Cardiac septum (tissue), 1 donor: ENCODE data around the gene TMEM143. TPM values are rescaled to one million over a fixed set of nuclear protein-coding genes. Genes with fewer than 3 reads are reported as not detected.

Source experiments
- DNase-seq: peaks from one replicate; pipeline ENCODE4 v3.0.0-alpha.2; 2020; ENCODE audit warnings: low spot score
- intact Hi-C: fragments of 100-400 bp; cut with DNase I; formaldehyde crosslinking; loops from one replicate; pipeline ENCODE4 v1.14.0; 2022
- total RNA-seq: library from RNA; stranded (reverse); fragmentation: NEBNext Ultra II Directional; extraction: Animal tissue kit (Norgen Biotek cat#: 25700); gene quantifications from one replicate; pipeline ENCODE4 v1.2.1, GENCODE V29; 2021
- donor health status: DM: no; HTN: no; CAD: no.

Gene TMEM143
- total RNA-seq, 1 donor from 2014 or later, result 50.2 TPM

DNA sequence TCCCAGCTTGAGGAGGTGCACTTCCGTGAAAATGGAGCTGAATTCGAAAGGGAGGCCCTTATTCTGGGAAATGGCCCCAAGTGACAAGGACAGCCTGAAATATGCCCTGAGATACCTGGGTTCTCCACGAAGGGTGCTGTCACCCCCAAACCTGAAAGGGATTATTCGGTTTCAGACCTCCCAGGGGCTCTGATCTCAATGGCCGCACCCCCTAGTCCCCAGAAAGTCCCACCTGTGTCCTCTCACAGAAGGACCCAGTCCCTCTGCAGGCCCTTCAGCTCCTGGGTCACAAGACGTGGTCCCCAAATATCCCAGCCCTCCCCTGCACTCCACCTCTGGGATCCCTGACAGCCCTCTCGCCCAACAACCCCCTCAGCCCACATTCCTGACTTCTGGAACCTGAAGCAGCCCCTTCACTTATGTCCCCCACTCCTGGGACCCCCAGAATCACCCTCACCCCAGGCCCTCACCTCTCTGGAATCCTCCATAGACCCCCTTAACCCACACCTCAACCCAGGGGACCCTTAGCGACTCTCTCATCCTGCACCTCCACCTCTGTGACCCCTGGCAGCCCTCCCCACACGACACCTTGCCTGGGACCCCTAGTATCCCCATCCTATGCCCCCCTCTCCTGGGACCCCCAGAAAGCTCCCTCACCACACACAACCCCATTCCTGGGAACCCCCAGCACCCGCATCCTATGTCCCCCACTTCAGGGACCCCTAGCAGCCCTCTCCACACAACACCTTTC lies 1.0 kb upstream of the TMEM143 start:
- no peak for DNase-seq
- intact Hi-C loops, result loop anchor here (2.0 to 10.0 kb wide), 2 partner anchors 26 to 80 kb away; partner anchors contain the start of genes GRWD1 and KDELR1

DNA sequence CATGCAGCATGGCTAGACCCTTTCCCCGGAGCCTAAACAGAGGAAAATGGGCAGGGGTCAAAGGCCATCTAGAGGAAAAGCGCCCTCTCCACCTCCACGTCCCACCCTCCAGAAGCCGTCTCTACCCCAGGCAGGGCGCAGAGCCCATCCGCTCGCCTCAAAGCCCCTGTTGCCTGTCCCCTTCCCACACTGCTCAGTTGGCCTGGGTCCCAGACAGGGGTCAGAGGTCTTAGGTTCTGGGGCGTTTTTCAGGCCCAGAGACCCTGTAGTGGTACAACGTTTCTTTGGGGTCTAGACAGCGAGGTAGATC lies 285 bp downstream of the TMEM143 start:
- no peak for DNase-seq
- intact Hi-C loops, result loop anchor here (2.0 to 10.0 kb wide), 2 partner anchors 31 to 81 kb away; partner anchors contain the start of gene GRWD1

DNA sequence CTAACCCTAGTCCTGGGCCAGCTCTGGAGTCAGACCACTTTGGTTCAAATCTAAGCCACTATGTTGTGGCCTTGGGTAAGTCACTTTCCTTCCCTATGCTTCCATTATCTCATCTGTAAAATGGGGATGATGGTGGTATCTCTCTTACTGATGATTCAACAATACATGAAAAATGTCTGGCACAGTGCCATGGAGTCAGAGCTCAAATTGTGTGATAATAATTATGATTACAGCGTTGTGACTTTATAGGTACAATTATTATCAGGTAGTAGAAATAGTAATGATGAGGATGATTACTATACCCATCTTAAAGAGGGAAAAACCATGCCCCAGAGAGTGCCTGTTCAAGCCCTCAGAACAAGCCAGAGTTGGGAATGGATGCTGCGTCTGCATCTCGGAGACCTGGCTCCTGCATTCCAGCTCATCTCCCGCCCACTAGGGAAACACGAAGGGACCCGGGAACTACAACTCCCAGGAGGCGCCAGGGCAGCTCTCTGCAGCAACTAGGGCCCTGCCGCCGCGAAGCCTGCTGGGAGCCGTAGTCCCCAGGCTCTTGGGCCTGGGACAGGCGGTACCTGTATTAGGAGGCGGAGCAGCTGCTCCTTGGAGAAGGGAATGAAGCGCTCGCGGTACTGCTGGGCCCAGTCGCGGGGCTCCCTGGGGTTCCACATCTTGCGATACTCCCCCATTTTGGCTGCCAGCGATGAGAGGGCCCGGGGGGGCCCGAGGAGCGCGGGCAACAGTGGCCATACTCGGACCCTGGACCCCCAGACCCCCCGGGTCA lies 832 bp downstream of the TMEM143 start:
- peak; percentile 98 for DNase-seq
- intact Hi-C loops, result loop anchor here (2.0 to 10.0 kb wide), 2 partner anchors 30 to 82 kb away; partner anchors contain the start of gene GRWD1

DNA sequence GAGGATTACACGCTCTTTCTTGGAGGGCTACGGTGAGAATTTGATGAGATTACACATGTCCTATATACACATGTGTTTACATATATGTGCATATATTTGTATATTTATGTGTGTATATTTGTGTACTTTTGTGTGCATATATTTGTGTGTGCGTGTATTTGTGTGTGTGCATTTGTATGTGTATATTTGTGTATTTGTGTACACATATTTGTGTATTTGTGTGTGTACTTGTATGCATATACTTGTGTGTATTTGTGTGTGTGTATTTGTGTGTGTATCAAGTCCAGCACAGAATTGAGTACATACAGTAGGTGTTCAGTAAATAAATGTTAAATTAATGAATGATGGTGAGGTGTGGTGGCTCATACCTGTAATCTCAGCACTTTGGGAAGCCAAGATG lies 1.8 kb downstream of the TMEM143 start:
- intact Hi-C loops, result loop anchor here (2.0 to 10.0 kb wide), 2 partner anchors 29 to 83 kb away; partner anchors contain the start of gene GRWD1

DNA sequence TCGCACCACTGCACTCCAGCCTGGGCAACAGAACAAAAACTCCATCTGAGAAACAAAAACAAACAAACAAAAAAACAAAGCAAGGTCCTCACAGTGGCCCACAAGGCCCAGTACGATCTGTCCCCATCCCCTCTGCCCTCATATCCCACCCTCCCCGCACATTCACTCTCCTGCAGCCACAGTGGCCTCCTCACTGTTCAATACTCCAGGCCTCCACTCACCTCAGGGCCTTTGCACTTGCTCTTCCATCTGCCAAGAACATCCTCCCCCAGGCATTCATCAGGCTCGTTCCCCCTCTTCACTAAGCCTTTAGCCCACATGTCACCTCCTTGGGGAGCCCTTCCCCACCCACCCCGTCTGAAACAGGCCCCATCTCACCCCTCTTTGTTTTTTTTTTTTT lies 4.6 kb downstream of the TMEM143 start:
- intact Hi-C loops, result no loop called here
- no peak for DNase-seq

More for the DNA sequence above, 1.8 kb downstream of the TMEM143 start:
- no peak for DNase-seq

DNA sequence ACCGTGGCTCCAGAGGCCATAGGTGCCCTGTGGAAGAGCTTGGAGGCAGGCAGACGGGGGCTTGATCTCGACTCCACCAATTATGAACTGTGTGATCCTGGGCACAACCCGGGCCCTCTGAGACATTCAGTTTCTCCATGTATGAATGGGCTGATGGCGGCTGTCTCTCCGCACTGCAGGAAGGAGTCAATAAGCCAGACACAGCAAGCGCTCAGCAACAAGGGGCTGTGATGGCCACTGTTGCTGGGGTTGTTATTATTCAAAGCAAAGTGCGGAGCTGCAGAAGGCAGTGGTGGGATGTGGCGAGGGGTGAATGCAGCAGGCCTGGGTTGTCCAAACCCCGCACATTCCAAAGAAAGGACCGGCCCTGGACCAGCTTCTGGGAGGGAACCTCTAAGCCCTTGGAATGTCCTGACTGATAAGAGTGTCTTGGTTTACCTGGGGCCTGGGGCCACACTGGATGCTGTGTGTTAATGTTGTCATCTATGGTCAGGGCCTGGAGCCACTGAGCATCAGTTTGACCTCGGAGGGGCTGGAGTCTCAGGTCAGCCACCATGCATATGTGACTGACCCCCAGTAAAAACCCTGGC lies 8.3 kb downstream of the TMEM143 start:
- no peak for DNase-seq
- intact Hi-C loops, result no loop called here

DNA sequence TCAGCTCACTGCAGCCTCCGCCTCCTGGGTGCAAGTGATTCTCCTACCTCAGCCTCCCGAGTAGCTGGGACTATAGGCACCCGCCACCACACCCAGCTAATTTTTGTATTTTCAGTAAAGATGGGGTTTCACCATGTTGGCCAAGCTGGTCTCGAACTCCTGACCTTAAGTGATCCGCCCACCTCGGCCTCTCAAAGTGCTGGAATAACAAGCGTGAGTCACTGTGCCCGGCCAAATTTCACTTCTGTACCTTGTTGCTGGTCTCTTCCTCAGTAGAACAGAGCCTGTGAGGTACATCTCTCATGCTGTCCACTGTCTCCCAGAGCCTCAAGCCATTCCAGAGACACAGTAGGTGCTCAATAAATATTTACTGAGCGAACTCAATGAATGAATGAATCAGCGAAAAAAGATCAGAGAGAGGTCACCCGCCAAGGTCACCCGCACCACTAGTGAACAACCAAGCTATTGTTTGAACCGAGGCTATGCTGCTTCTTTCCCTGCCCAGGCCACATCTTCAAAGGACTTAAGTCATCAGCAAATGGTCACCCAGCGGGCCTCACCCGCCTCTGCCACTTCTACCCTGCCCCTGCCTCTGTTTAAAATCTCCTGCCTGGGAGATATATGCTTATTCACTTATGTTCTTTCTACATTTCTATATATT lies 9.3 kb downstream of the TMEM143 start:
- DNase-seq, result no peak
- intact Hi-C loops, result no loop called here

DNA sequence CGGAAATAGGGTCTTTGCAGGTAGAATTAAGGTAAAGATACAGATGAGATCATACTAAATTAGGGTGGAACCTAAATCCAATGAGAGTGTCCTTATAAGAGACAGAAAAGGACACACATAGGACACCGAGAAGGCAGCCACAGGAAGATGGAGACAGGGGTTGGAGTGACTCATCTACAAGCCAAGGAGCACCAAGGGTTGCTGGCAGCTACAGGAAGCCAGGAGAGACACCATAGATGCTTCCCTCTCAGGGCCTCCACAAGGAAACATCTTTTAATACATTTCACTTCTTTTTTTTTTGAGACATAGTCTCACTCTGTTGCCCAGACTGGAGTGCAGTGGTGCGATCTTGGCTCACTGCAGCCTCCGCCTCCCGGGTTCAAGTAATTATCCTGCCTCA lies 10.1 kb downstream of the TMEM143 start:
- DNase-seq, result no peak
- intact Hi-C loops, result no loop called here

DNA sequence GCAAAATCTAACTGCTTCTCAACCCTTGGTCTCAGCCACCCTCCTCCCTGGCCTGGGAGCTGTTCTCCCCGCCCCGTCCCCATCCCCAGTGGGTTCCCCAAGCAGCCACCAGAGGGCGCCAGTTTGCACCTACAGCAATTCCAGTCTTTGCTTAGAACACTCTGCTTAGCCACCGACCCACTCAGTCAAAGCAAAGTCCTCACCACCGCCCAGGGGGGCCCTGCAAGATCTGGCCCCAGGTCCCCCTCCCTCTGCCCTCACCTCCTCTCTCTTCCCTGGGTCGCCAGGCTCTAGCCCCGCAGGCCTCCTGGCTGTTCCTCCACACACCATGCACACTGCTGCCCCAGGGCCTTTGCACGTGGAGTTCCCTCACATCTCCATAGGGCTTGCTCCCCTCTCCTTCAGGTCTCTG lies 12.4 kb downstream of the TMEM143 start:
- peak; percentile 90 for DNase-seq
- intact Hi-C loops, result no loop called here

DNA sequence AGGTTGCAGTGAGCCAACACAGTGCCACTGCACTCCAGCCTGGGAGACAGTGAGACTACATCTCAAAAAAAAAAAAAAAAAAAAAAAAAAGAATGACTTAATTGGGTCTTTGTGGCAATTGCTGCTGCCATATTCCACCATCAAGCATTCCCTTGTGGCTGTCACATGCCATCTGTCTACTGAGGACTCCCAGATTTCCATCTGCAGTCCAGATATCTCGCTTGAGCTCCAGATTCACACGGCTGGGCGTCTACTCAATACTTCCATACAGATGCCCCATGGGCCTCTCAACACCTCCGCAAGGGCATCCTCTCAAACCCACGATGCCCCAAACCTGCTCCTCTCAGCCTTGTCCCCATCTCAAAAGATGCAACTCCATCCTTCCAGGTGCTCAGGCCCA lies 12.9 kb downstream of the TMEM143 start:
- intact Hi-C loops, result no loop called here
- DNase-seq, result no peak

DNA sequence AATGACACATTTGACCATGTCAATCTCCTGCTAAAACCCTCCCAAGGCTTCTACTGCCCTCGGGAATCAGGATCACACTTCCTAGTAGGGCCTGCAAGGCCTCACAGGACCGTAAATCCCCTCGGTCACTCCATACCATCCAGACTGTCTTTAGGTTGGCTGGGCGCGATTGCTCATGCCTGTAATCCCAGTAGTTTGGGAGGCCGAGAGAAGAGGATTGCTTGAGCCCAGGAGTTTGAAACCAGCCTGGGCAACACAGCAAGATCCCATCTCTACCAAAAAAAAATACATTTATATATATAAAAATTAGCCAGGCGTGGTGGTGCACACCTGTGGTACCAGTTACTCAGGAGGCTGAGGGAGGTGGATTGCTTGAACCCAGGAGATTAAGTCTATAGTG lies 15.0 kb downstream of the TMEM143 start:
- intact Hi-C loops, result no loop called here
- DNase-seq, result no peak

DNA sequence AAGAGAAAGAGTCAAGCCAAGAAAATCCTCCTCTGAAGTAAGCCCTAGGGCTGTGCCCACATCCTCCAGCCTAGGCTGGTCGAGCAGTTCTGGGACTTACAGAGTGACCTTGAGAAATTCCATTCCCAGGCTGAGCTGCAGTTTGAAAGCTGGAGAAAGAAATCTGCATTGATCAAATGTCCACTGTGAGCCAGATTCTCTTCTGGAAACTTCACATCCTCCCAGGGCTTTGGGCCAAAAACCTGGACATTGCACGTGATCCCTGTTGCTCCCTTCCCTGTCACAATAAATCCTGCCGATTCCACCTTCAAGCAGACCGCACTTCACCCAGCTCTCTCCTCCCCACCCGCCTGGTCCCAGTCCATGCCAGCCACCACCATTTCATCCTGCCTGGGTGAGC lies 15.7 kb downstream of the TMEM143 start:
- no peak for DNase-seq
- intact Hi-C loops, result no loop called here

DNA sequence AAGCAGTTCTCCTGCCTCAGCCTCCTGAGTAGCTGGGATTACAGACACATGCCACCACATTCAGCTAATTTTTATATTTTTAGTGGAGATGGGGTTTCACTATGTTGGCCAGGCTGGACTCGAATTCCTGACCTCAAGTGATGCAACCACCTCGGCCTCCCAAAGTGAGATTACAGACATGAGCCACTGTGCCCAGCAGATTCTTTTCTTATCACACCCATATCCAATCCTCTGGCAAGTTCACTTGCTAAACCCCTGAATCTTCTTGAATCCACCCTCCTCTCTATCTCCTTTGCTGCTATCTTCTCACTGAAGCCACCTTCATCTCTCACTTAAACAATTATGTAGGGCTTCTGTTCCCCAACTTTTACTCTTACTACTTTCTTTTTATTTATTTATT lies 17.5 kb downstream of the TMEM143 start:
- intact Hi-C loops, result no loop called here
- DNase-seq, result no peak

DNA sequence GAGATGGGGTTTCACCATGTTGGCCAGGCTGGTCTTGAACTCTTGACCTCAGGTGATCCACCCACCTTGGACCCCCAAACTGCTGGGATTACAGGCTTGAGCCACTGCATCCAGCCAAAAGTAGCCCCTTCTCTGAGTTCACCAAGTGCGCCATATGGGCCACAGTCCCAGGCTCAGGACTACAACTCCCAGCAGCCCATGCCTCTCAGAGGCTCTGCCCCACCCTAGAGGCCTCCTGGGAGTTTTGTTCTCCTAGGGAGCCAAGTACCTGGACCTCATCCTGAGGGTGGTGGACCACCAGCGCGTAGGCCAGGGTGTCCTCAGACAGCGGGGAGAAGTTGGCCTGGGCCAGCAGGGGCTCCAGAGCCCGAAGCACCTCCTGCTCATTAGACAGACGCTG lies 18.8 kb downstream of the TMEM143 start:
- DNase-seq, result no peak

DNA sequence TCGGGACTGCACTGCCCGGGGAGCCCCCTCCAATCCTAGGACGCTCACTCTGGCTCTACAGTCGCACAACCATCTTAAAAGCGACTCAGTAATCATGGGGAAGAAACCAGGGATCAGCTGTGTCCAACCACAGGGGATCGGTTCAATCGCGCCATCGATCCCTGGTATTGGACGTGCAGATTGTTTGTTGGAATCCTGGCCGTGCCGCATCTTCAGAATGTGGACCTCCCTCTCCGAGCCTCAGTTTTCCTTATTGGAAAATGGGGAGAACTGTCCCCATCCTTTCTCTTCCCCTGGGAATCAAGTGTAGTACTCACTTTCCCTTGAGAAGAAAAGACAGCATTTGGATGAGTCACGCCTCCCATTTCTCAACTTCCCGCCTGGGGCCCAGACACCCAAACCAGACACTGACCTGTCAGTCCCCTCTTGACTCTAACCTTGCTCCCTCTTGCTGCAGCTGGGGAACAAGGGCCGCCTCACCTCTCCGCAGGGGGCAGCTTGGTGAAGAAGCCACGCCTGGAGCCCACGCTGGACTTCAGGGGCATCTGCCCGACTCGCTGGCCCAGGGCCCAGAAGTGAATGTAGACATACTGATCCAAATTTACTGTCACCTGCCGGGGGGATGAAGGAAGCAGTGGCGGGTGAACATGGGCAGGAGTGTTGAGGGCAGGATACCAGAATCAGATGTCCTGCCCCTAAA lies 20.7 kb downstream of the TMEM143 start:
- no peak for DNase-seq
- intact Hi-C loops, result no loop called here

More for the DNA sequence above, 18.8 kb downstream of the TMEM143 start:
- intact Hi-C loops, result no loop called here

DNA sequence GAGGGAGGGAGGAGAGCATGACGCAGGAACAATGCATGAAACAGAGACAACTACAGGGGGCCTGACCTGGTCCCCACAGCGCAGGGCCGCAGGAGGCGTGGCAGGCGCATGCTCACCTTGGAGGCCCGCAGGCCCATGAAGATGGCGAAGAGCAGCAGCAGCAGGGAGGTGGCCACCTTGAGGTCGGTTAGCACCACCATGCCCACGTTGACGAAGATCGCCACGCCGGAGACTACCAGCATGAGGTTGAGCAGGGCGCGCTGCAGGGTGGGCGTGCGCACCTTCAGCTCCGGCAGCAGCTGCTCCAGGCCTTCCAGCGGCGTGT lies 21.4 kb downstream of the TMEM143 start:
- intact Hi-C loops, result no loop called here
- no peak for DNase-seq

DNA sequence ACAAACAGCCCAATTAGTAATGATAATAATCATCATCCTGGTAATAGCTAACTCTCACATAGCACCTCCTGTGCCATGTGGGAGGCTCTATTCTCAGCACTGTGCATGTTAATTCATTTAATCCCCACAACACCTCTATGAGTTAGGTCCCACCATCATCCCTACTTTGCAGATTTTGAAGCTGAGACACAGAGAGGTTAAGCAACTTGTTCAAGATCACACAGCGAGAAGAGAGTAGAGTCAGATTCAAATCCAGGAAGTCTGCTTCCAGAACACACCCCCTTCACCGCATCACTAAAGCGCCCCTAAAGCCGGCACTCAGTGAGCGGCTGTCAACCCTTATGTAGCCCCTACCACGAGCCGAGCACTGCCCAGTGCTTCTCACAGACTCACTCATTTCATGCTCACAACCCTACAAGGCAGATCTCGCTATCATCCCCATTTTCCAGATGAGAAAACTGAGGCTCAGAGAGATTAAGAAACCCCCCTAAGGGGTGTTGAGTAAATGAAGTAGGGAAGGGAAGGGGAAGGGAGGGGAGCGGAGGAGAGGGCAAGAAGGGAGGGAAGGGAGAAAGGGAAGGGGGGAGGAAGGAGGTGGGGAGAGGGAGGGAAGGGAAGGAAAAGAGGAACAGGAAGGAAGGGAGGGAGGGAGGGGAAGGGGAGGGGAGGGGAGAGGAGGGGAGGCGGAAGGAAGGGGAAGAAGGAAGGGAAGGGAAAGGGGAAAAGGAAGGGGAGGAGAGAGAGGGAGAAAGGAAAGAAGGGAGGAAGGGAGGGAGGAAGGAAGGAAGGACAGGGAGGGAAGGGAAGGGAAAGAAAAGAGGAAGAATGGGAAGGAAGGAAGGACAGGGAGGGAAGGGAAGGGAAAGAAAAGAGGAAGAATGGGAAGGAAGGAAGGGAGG lies 22.0 kb downstream of the TMEM143 start:
- no peak for DNase-seq
- intact Hi-C loops, result no loop called here

DNA sequence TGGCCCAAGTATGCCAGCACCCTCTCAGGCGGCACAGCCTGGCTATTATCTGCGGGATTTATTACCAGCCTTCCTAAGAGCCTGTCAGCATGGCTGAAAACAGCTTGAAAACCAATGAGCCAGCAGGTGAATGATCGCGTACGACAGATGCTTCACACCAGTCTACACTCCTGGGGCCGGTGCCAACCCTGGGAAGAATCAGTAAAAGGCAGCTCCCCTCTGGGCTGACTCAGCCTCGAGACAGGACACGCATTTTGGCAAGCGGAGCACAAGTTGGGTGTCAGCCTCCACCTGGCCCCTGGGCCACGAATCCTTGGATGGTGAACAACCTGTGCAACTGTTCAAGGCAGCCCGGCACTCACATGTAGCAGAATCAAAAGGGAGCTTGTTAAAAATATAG lies 22.7 kb downstream of the TMEM143 start:
- DNase-seq, result no peak
- intact Hi-C loops, result no loop called here
